Right lobe of liver (tissue), 4 donors: ENCODE results near the gene THOC7.

ENCODE experiments used
- POLR2A ChIP-seq: fragments of 450-650 bp; IDR thresholded peaks from one replicate; pipeline ENCODE4 v1.6.1; 2017; ENCODE audit warnings: antibody characterized with exemption, mild to moderate bottlenecking
- TF ChIP-seq, protein P1 (sequence below), 4 donors: fragments of 200-600 bp in 3 of 4; fragments of 450-650 bp in 1 of 4; IDR thresholded peaks; one replicate each; pipeline versions ENCODE4 v1.5.1 to v1.8.0; 2016 to 2022; ENCODE audit warnings: antibody characterized with exemption in 4 of 4, mild to moderate bottlenecking in 2 of 4
- donor health status: DM: no; HTN: no; CAD: no.
- donor health status: DM: no; HTN: no; CAD: no.
- donor health status: DM: no; HTN: yes; CAD: no.

DNA sequence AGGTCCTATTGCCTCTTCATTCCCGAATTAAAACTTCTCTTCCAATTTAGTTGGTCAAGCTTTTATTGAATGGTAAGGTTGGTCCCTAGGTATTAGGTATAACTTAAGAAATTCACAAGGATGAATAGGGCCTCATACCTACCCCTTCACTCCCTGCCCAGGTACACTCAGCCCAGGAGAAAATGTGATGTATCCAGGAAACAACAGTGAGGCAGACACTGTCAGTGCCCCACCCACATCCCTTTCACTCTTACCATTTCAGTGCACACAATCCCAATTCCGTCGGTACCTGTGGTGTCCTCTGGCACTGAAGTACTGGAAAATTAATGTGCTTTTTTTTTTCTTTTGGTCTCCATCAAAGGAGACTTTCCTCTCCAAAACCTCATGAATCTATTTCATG, 55.0 kb downstream of the THOC7 start:
- TF ChIP-seq, protein P1, sequence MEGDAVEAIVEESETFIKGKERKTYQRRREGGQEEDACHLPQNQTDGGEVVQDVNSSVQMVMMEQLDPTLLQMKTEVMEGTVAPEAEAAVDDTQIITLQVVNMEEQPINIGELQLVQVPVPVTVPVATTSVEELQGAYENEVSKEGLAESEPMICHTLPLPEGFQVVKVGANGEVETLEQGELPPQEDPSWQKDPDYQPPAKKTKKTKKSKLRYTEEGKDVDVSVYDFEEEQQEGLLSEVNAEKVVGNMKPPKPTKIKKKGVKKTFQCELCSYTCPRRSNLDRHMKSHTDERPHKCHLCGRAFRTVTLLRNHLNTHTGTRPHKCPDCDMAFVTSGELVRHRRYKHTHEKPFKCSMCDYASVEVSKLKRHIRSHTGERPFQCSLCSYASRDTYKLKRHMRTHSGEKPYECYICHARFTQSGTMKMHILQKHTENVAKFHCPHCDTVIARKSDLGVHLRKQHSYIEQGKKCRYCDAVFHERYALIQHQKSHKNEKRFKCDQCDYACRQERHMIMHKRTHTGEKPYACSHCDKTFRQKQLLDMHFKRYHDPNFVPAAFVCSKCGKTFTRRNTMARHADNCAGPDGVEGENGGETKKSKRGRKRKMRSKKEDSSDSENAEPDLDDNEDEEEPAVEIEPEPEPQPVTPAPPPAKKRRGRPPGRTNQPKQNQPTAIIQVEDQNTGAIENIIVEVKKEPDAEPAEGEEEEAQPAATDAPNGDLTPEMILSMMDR (IDR thresholded peaks at IDR 0.05), result no peak
- no peak for TF ChIP-seq POLR2A
